Endothelial cell (in vitro differentiated cells): ENCODE results near the gene VWA7. TPM values are rescaled to one million over a fixed set of nuclear protein-coding genes. Genes with fewer than 3 reads are reported as not detected.

Source experiments
- DNase-seq: peaks from one replicate; pipeline ENCODE4 v3.0.0; 2021; ENCODE audit warnings: low spot score
- H3K27ac Mint-ChIP-seq: one replicate; pipeline ENCODE4 v1.8.0; 2021; ENCODE audit warnings: mixed read lengths, inconsistent platforms; ENCODE audit not compliant: unreplicated experiment
- H3K27me3 Mint-ChIP-seq: one replicate; pipeline ENCODE4 v1.8.0; 2021; ENCODE audit warnings: mild to moderate bottlenecking, moderate library complexity, mixed read lengths, inconsistent platforms; ENCODE audit not compliant: unreplicated experiment
- H3K36me3 Mint-ChIP-seq: one replicate; pipeline ENCODE4 v1.8.0; 2021; ENCODE audit warnings: mild to moderate bottlenecking, low read depth, mixed read lengths, inconsistent platforms; ENCODE audit not compliant: unreplicated experiment
- H3K4me1 Mint-ChIP-seq: one replicate; pipeline ENCODE4 v1.8.0; 2021; ENCODE audit warnings: mild to moderate bottlenecking, mixed read lengths, inconsistent platforms; ENCODE audit not compliant: unreplicated experiment
- H3K4me3 Mint-ChIP-seq: one replicate; pipeline ENCODE4 v1.8.0; 2021; ENCODE audit warnings: mild to moderate bottlenecking, mixed read lengths, inconsistent platforms; ENCODE audit not compliant: unreplicated experiment
- H3K9me3 Mint-ChIP-seq: one replicate; pipeline ENCODE4 v1.8.0; 2021; ENCODE audit warnings: mixed read lengths, inconsistent platforms; ENCODE audit not compliant: unreplicated experiment
- CTCF ChIP-seq: fragments of 200-600 bp; sonication (generic); IDR thresholded peaks from one replicate; pipeline ENCODE4 v1.5.0; 2021; ENCODE audit warnings: antibody characterized with exemption; ENCODE audit not compliant: unreplicated experiment
- total RNA-seq: library from RNA; stranded (reverse); fragmentation: NEBNext Ultra II Directional; extraction: Animal tissue kit (Norgen Biotek cat#: 25700); gene quantifications from one replicate; pipeline ENCODE4 v1.2.1, GENCODE V29; 2021; ENCODE audit not compliant: unreplicated experiment

VWA7 gene
- total RNA-seq, 1 donor from 2014 or later = 0.74 TPM

GRCh38 chr6:31727717-31728671 lies 49.1 kb downstream of the VWA7 start:
- Mint-ChIP-seq H3K9me3 (no peaks in the 10 kb centered on the region), H3K27me3 (peaks cover 11% of the 10 kb centered on the region), H3K27ac (no peak overlapping the region), H3K4me3 (peak overlapping the region; percentile 98), H3K36me3 (peaks cover 33% of the 10 kb centered on the region), H3K4me1 (peaks cover 34% of the 10 kb centered on the region)
- TF ChIP-seq CTCF = no peak
- DNase-seq = no peak

GRCh38 chr6:31727034-31727716 lies 50.0 kb downstream of the VWA7 start:
- Mint-ChIP-seq H3K36me3 (peaks cover 31% of the 10 kb centered on the region), H3K27ac (peak overlapping the region; percentile 28), H3K4me3 (peak overlapping the region; percentile 85), H3K27me3 (peaks cover 11% of the 10 kb centered on the region), H3K9me3 (no peaks in the 10 kb centered on the region), H3K4me1 (peaks cover 32% of the 10 kb centered on the region)
- TF ChIP-seq CTCF = no peak
- DNase-seq = no peak

- DNase-seq = no peak
- H3K4me1 Mint-ChIP-seq = peaks cover 27% of the 10 kb centered on the region
- H3K36me3 Mint-ChIP-seq = peaks cover 24% of the 10 kb centered on the region
- no peak for TF ChIP-seq CTCF
- H3K27ac Mint-ChIP-seq = no peak overlapping the region
- peaks cover 15% of the 10 kb centered on the region for H3K27me3 Mint-ChIP-seq
- H3K4me3 Mint-ChIP-seq = peak overlapping the region; percentile 18
- H3K9me3 Mint-ChIP-seq = no peaks in the 10 kb centered on the region
Observed at GRCh38 chr6:31725502-31726350, 51.4 kb downstream of the VWA7 start.

GRCh38 chr6:31723980-31724691 lies 53.0 kb downstream of the VWA7 start:
- Mint-ChIP-seq H3K4me1 (peaks cover 23% of the 10 kb centered on the region), H3K27ac (no peak overlapping the region), H3K27me3 (peaks cover 12% of the 10 kb centered on the region), H3K9me3 (no peaks in the 10 kb centered on the region), H3K36me3 (peaks cover 29% of the 10 kb centered on the region), H3K4me3 (no peak overlapping the region)
- no peak for DNase-seq
- no peak for TF ChIP-seq CTCF
